K562 (cell line): ENCODE measurements around the gene TTC23L. TPM values are rescaled to one million over a fixed set of nuclear protein-coding genes. Genes with fewer than 3 reads are reported as not detected.

Experiments
- CBX1 ChIP-seq: sonication (generic); IDR thresholded peaks from 2 replicates; pipeline ENCODE4 v1.6.1; 2016; ENCODE audit warnings: antibody characterized with exemption, low read depth, mild to moderate bottlenecking
- CHD1 ChIP-seq: fragments of 200-600 bp; sonication (generic); IDR thresholded peaks from one replicate; pipeline ENCODE4 v1.6.1; 2012; ENCODE audit warnings: mild to moderate bottlenecking, moderate library complexity, low read length, inconsistent platforms
- CTBP1 ChIP-seq: fragments of 450-650 bp; IDR thresholded peaks from 2 replicates; pipeline ENCODE4 v1.6.1; 2016; ENCODE audit warnings: borderline replicate concordance
- GABPB1 ChIP-seq: sonication (generic); formaldehyde crosslinking; IDR thresholded peaks from 2 replicates; pipeline ENCODE4 v1.8.0; 2022; ENCODE audit warnings: mild to moderate bottlenecking, missing genetic modification reagents
- LCOR ChIP-seq: sonication (generic); formaldehyde crosslinking; IDR thresholded peaks from 2 replicates; pipeline ENCODE4 v1.8.0; 2022; ENCODE audit warnings: mild to moderate bottlenecking, missing genetic modification reagents
- NCOA6 ChIP-seq: fragments of 450-650 bp; IDR thresholded peaks from 2 replicates; pipeline ENCODE4 v1.6.1; 2017; ENCODE audit warnings: mild to moderate bottlenecking
- PHF20 ChIP-seq: fragments of 450-650 bp; IDR thresholded peaks from 2 replicates; pipeline ENCODE4 v1.6.1; 2018; ENCODE audit not compliant: partially characterized antibody
- TBP ChIP-seq: optimal IDR thresholded peaks from 2 replicates; pipeline ENCODE3; 2011; ENCODE audit warnings: low read depth, low read length, improper control_type of control experiment
- ZNF143 ChIP-seq: sonication (generic); formaldehyde crosslinking; IDR thresholded peaks from 2 replicates; pipeline ENCODE4 v1.9.0; 2022; ENCODE audit warnings: mild to moderate bottlenecking, missing genetic modification reagents
- ZNF75A ChIP-seq: fragments of 450-650 bp; formaldehyde crosslinking; IDR thresholded peaks from 2 replicates; pipeline ENCODE4 v1.4.0; 2020; ENCODE audit warnings: mild to moderate bottlenecking
- polyA plus RNA-seq, 8 experiments: library from polyadenylated mRNA; depleted of rRNA in 4 of 8; stranded (reverse) in 5 of 8; unstranded in 3 of 8; fragments of >200 nt; fragmentation: Nextera tagmentation in 2 of 8; fragmentation: Illumina TruSeq in 1 of 8; extraction: Ambion mirVana in 2 of 8; extraction: Trizol in 1 of 8; gene quantifications; 2 replicates each; pipeline versions ENCODE4 v1.2.1 to v1.2.3, GENCODE V29; 2011 to 2014; ENCODE audit warnings: inconsistent platforms in 1 of 8, missing spikeins in 1 of 8
- total RNA-seq, 7 experiments: library from RNA; depleted of rRNA in 6 of 7; stranded (reverse); fragments of >200 nt in 6 of 7; fragmentation: Illumina TruSeq in 2 of 7; extraction: Trizol in 2 of 7; gene quantifications; 2 replicates each; pipeline versions ENCODE4 v1.2.1 to v1.2.3, GENCODE V29; 2011 to 2021; ENCODE audit warnings: low replicate concordance in 1 of 7
- TF ChIP-seq, protein P1 (sequence below): sonication (generic); formaldehyde crosslinking; IDR thresholded peaks from 2 replicates; pipeline ENCODE4 v1.8.0; 2023; ENCODE audit warnings: missing genetic modification reagents, mild to moderate bottlenecking, borderline replicate concordance
- TF ChIP-seq, protein P2 (sequence below): fragments of 450-650 bp; IDR thresholded peaks from 2 replicates; pipeline ENCODE4 v1.6.1; 2018; ENCODE audit not compliant: partially characterized antibody
- TF ChIP-seq, protein P3 (sequence below): fragments of 250-450 bp; sonication (Bioruptor Pico); IDR thresholded peaks from 2 replicates; pipeline ENCODE4 v1.9.0; 2021; ENCODE audit warnings: mild to moderate bottlenecking, inconsistent platforms
- TF ChIP-seq, protein P4 (sequence below): fragments of 250-450 bp; sonication (Bioruptor Pico); IDR thresholded peaks from 2 replicates; pipeline ENCODE4 v1.5.0; 2021

Gene TTC23L
- total and polyA plus RNA-seq, 9 of the 15 experiments (the other 6 are each of a cell fraction or from before 2014, with no cell fraction given), result 0.03 to 0.32 (median 0.14) TPM; not detected in 2

DNA sequence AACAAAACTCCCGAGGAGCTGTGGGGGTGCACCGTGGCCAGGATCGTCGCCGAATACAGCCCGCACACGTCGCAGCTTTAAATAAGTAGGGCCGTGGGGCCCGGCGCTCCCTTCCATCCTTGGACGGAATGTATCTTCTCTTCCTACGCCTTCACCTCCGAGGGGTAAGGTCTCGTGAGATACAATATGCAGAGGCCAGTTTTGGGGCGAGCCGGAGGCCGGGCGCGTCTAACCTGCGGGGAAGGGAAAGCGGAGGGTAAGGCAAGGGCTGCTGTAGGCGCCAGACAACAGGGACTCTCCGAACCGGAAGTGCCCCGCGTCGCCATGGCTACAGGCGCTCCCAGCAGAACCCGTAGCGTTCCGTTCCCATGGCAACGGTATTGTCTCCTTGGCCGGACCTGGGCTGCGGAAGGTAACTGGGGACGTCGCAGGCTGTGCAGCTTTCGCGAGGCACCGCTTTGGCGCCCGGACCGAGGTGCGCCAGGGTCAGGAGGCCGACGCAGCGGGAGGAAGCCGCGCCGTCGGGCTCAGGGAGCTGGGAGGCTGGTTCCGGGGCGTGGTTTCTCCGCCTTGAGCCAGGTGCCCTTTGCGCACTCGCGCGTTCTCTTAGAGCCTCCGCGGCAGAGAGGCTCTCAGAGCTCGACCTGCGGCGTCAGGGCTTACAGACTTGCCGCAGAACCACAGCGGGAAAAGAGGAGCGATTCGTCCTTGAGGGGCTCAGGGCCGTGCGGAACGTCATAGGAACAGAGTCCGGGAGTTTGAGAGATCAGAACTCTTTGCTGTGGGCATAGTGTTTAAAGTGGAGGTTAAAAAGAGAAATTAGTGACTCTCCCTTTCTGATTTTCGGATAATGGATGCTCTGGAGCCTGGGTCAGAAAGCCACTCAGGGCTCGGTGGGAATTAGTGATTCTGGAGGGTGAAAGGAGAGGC, at the start of gene TTC23L (continued):
- TF ChIP-seq, protein P1, sequence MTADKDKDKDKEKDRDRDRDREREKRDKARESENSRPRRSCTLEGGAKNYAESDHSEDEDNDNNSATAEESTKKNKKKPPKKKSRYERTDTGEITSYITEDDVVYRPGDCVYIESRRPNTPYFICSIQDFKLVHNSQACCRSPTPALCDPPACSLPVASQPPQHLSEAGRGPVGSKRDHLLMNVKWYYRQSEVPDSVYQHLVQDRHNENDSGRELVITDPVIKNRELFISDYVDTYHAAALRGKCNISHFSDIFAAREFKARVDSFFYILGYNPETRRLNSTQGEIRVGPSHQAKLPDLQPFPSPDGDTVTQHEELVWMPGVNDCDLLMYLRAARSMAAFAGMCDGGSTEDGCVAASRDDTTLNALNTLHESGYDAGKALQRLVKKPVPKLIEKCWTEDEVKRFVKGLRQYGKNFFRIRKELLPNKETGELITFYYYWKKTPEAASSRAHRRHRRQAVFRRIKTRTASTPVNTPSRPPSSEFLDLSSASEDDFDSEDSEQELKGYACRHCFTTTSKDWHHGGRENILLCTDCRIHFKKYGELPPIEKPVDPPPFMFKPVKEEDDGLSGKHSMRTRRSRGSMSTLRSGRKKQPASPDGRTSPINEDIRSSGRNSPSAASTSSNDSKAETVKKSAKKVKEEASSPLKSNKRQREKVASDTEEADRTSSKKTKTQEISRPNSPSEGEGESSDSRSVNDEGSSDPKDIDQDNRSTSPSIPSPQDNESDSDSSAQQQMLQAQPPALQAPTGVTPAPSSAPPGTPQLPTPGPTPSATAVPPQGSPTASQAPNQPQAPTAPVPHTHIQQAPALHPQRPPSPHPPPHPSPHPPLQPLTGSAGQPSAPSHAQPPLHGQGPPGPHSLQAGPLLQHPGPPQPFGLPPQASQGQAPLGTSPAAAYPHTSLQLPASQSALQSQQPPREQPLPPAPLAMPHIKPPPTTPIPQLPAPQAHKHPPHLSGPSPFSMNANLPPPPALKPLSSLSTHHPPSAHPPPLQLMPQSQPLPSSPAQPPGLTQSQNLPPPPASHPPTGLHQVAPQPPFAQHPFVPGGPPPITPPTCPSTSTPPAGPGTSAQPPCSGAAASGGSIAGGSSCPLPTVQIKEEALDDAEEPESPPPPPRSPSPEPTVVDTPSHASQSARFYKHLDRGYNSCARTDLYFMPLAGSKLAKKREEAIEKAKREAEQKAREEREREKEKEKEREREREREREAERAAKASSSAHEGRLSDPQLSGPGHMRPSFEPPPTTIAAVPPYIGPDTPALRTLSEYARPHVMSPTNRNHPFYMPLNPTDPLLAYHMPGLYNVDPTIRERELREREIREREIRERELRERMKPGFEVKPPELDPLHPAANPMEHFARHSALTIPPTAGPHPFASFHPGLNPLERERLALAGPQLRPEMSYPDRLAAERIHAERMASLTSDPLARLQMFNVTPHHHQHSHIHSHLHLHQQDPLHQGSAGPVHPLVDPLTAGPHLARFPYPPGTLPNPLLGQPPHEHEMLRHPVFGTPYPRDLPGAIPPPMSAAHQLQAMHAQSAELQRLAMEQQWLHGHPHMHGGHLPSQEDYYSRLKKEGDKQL (CRISPR knock-in tag), result 0 out of 2 replicates have a peak, but pooled peaks have one; percentile 69
- peak; percentile 96 for TF ChIP-seq GABPB1
- TF ChIP-seq, protein P2, sequence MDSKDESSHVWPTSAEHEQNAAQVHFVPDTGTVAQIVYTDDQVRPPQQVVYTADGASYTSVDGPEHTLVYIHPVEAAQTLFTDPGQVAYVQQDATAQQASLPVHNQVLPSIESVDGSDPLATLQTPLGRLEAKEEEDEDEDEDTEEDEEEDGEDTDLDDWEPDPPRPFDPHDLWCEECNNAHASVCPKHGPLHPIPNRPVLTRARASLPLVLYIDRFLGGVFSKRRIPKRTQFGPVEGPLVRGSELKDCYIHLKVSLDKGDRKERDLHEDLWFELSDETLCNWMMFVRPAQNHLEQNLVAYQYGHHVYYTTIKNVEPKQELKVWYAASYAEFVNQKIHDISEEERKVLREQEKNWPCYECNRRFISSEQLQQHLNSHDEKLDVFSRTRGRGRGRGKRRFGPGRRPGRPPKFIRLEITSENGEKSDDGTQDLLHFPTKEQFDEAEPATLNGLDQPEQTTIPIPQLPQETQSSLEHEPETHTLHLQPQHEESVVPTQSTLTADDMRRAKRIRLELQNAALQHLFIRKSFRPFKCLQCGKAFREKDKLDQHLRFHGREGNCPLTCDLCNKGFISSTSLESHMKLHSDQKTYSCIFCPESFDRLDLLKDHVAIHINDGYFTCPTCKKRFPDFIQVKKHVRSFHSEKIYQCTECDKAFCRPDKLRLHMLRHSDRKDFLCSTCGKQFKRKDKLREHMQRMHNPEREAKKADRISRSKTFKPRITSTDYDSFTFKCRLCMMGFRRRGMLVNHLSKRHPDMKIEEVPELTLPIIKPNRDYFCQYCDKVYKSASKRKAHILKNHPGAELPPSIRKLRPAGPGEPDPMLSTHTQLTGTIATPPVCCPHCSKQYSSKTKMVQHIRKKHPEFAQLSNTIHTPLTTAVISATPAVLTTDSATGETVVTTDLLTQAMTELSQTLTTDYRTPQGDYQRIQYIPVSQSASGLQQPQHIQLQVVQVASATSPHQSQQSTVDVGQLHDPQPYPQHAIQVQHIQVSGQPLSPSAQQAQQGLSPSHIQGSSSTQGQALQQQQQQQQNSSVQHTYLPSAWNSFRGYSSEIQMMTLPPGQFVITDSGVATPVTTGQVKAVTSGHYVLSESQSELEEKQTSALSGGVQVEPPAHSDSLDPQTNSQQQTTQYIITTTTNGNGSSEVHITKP, result no peak
- TF ChIP-seq, protein P3, sequence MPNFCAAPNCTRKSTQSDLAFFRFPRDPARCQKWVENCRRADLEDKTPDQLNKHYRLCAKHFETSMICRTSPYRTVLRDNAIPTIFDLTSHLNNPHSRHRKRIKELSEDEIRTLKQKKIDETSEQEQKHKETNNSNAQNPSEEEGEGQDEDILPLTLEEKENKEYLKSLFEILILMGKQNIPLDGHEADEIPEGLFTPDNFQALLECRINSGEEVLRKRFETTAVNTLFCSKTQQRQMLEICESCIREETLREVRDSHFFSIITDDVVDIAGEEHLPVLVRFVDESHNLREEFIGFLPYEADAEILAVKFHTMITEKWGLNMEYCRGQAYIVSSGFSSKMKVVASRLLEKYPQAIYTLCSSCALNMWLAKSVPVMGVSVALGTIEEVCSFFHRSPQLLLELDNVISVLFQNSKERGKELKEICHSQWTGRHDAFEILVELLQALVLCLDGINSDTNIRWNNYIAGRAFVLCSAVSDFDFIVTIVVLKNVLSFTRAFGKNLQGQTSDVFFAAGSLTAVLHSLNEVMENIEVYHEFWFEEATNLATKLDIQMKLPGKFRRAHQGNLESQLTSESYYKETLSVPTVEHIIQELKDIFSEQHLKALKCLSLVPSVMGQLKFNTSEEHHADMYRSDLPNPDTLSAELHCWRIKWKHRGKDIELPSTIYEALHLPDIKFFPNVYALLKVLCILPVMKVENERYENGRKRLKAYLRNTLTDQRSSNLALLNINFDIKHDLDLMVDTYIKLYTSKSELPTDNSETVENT (CRISPR knock-in tag), result no peak
- TF ChIP-seq NCOA6, result peak; percentile 69; the same call in 1 of the 2 replicates
- TF ChIP-seq TBP, result peak; percentile 66
- TF ChIP-seq ZNF143 (CRISPR knock-in tag), result no peak
- peak; percentile 58; the same call in 1 of the 2 replicates for TF ChIP-seq CBX1
- TF ChIP-seq ZNF75A (CRISPR knock-in tag), result no peak
- TF ChIP-seq LCOR (CRISPR knock-in tag), result peak; percentile 60; the same call in 1 of the 2 replicates
- no peak for TF ChIP-seq CHD1
- TF ChIP-seq CTBP1, result peak; percentile 82; the same call in 1 of the 2 replicates
- TF ChIP-seq, protein P4, sequence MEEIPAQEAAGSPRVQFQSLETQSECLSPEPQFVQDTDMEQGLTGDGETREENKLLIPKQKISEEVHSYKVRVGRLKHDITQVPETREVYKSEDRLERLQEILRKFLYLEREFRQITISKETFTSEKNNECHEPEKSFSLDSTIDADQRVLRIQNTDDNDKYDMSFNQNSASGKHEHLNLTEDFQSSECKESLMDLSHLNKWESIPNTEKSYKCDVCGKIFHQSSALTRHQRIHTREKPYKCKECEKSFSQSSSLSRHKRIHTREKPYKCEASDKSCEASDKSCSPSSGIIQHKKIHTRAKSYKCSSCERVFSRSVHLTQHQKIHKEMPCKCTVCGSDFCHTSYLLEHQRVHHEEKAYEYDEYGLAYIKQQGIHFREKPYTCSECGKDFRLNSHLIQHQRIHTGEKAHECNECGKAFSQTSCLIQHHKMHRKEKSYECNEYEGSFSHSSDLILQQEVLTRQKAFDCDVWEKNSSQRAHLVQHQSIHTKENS (CRISPR knock-in tag), result no peak
- peak; percentile 76 for TF ChIP-seq PHF20
